Spleen (tissue), 7 donors: ENCODE measurements around the gene FAM219A.

Source experiments
- POLR2A ChIP-seq, 3 donors: fragments of 450-650 bp; IDR thresholded peaks; one replicate each; pipeline ENCODE4 v1.5.1; 2017; ENCODE audit warnings: antibody characterized with exemption in 3 of 3, mild to moderate bottlenecking in 1 of 3
- POLR2AphosphoS5 ChIP-seq, 3 donors: sonication (generic); formaldehyde crosslinking; IDR thresholded peaks; one replicate each; pipeline ENCODE4 v1.5.1; 2017; ENCODE audit warnings: antibody characterized with exemption in 3 of 3
- TF ChIP-seq, protein P1 (sequence below), 11 experiments: fragments of 200-600 bp in 7 of 11; fragments of 450-650 bp in 4 of 11; sonication (generic) in 4 of 11; IDR thresholded peaks in 8 of 11; conservative IDR thresholded peaks in 3 of 11; 1 replicate in 7 of 11; 2 replicates in 4 of 11; pipeline versions ENCODE4 v1.4.0 to v1.8.0; 2016 to 2021; ENCODE audit warnings: antibody characterized with exemption in 11 of 11, inconsistent platforms in 4 of 11, mild to moderate bottlenecking in 1 of 11
- donor health status: DM: no; HTN: no; CAD: no; lungs with moderate emphysema.
- donor health status: DM: no; HTN: no; CAD: no.
- donor health status: DM: no; HTN: no; CAD: no.

DNA sequence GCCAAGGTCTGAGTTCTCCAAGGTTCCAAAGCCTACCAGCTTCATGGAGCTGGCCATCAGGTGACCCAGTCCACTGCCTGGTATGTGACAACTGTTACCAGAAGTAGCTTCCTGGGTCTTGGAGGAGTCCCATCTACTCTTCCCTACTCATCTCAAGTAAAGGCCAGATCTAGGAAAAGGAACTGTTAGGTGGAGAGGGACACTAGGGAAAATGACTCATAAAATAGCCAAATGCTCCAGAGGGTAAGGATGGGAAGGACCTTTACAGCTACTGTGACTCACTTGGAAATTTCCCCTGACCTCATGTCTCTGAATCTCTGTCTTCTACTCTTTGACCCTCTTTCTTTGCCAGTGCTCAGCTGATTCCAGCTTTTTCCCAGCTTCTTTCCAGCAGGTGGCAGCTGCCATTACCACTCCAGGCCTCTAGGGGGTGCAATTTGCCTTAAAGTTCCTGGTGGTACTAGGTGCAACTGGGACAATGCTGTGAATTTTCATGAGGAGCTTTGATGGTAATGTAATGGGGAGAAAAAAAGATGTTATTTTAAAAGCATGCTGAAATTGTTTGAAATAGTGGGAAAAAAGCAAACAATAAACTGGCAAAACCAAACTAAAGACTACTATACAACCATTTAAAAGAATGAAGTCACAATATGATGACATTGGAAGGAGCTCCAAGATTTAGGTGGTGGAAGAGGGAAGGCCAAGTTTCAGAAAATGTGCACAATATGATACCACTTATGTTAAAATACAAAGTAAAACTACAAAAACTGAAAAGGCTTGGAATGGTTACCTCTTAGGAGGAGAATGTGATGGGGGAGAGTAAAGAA is 54.6 kb downstream of the FAM219A start:
- TF ChIP-seq, protein P1, sequence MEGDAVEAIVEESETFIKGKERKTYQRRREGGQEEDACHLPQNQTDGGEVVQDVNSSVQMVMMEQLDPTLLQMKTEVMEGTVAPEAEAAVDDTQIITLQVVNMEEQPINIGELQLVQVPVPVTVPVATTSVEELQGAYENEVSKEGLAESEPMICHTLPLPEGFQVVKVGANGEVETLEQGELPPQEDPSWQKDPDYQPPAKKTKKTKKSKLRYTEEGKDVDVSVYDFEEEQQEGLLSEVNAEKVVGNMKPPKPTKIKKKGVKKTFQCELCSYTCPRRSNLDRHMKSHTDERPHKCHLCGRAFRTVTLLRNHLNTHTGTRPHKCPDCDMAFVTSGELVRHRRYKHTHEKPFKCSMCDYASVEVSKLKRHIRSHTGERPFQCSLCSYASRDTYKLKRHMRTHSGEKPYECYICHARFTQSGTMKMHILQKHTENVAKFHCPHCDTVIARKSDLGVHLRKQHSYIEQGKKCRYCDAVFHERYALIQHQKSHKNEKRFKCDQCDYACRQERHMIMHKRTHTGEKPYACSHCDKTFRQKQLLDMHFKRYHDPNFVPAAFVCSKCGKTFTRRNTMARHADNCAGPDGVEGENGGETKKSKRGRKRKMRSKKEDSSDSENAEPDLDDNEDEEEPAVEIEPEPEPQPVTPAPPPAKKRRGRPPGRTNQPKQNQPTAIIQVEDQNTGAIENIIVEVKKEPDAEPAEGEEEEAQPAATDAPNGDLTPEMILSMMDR (IDR thresholded peaks at IDR 0.05 in 8 of 11, conservative IDR thresholded peaks at IDR 0.05 in 3 of 11), result peak; percentile 85 to 97 (median 95)
- TF ChIP-seq POLR2A (IDR thresholded peaks at IDR 0.05) (no peak), POLR2AphosphoS5 (IDR thresholded peaks at IDR 0.05) (no peak)
